Measurements from ENCODE around the gene ATOX1.

The ATOX1 gene

DNA sequence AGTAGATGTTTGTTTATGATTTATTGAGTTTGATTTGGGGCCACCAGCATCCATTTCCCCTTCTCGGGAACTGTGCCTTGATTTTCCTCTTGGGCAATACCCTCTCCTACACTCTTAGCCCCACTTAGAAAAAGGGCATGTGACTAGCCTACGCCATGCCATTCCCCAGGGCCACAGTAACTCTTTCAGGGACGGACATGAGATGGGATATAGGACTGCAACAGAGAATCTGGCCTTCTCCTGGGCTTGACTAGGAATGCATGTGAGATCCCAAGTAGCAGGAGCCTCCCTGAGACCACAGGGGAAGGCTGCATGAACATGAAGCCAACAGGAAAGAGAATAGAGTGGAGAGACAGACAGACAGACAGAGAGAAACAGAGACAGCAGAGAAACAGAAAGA is 41.0 kb downstream of the ATOX1 start:
- no peak for TF ChIP-seq ELF4 (IDR thresholded peaks at IDR 0.05)
- TF ChIP-seq FOXM1 (IDR thresholded peaks at IDR 0.05; ENCODE audit: borderline replicate concordance): no peak
- TF ChIP-seq CTBP1 (IDR thresholded peaks at IDR 0.05; ENCODE audit: borderline replicate concordance): no peak
- TF ChIP-seq L3MBTL2 (conservative IDR thresholded peaks at IDR 0.05): no peak
- TF ChIP-seq FOXK2 (IDR thresholded peaks at IDR 0.05): no peak
- TF ChIP-seq SUZ12 (IDR thresholded peaks at IDR 0.05): no peak
- TF ChIP-seq PKNOX1 (IDR thresholded peaks at IDR 0.05): no peak
- TF ChIP-seq TARDBP (IDR thresholded peaks at IDR 0.05): no peak
- no peak for TF ChIP-seq FOXA1 (IDR thresholded peaks at IDR 0.05)
- no peak for TF ChIP-seq SP1 (IDR thresholded peaks at IDR 0.05)
- TF ChIP-seq NFRKB (IDR thresholded peaks at IDR 0.05): no peak
- no peak for TF ChIP-seq LEF1 (IDR thresholded peaks at IDR 0.05; ENCODE audit: borderline replicate concordance)
- TF ChIP-seq ARNT (IDR thresholded peaks at IDR 0.05): no peak
- no peak for TF ChIP-seq HDGF (IDR thresholded peaks at IDR 0.05; ENCODE audit: borderline replicate concordance)
- no peak for TF ChIP-seq BHLHE40 (IDR thresholded peaks at IDR 0.05; ENCODE audit: borderline replicate concordance)
- TF ChIP-seq ZNF384 (IDR thresholded peaks at IDR 0.05): no peak
- ChIA-PET POLR2A (no interaction called here), CTCF (interaction anchor here (1.7 to 2.7 kb wide), 2 partner anchors 59 kb away, joined by 7 to 14 read pairs; no protein-coding TSS in a partner anchor)
- no peak for DNase-seq (ENCODE audit: extremely low spot score)

DNA sequence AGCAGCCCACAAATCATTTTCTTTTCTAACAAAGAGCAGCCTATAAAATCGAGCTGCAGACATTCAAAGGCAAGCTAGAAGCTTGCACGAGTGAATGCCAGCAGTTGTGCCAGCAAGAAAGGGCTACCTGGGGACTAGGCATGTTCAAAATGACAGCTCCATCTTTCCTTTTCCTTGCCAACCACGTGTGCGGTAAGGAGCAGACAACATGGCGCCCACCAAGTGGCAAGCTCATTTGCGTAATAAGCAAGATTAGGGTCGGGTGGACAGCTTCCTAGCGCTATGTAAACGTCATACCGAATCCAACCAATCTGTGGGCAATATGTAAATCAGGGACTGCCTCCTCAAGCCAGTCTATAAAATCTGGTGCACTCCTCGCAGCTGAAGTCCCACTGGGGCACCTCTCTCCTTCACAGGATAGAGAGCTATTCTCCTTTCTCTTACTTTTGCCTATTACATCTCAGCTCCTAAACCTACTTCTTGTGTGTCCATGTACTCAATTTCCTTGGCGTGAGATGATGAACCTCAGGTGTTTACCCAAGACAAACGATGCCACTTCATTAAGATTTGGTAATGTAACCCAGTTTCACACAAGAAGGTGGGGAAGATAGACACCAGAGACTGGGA is 49.2 kb downstream of the ATOX1 start:
- POLR2A ChIA-PET: interaction anchor here (1.1 kb wide), 1 partner anchor 13 kb away, joined by 4 read pairs; no protein-coding TSS in a partner anchor
- DNase-seq (ENCODE audit: extremely low spot score): no peak
- no peak for TF ChIP-seq SUZ12 (IDR thresholded peaks at IDR 0.05)
- no peak for TF ChIP-seq L3MBTL2 (conservative IDR thresholded peaks at IDR 0.05)
- TF ChIP-seq NFRKB (IDR thresholded peaks at IDR 0.05): no peak
- no peak for TF ChIP-seq FOXK2 (IDR thresholded peaks at IDR 0.05)
- no peak for TF ChIP-seq CTBP1 (IDR thresholded peaks at IDR 0.05; ENCODE audit: borderline replicate concordance)
- CTCF ChIA-PET: interaction anchor here (0.7 kb wide), 1 partner anchor 11 kb away, joined by 3 read pairs; no protein-coding TSS in a partner anchor

- DNase-seq (ENCODE audit: extremely low spot score): no peak
- POLR2A ChIA-PET: interaction anchor here (0.8 kb wide), 1 partner anchor 21 kb away, joined by 3 read pairs; no protein-coding TSS in a partner anchor
- CTCF ChIA-PET: interaction anchor here (0.6 kb wide), 1 partner anchor 1607 kb away, joined by 3 read pairs; no protein-coding TSS in a partner anchor
- TF ChIP-seq BHLHE40 (IDR thresholded peaks at IDR 0.05; ENCODE audit: borderline replicate concordance) (no peak), NFRKB (IDR thresholded peaks at IDR 0.05) (no peak), TARDBP (IDR thresholded peaks at IDR 0.05) (no peak), CTBP1 (IDR thresholded peaks at IDR 0.05; ENCODE audit: borderline replicate concordance) (no peak), SUZ12 (IDR thresholded peaks at IDR 0.05) (no peak), ARNT (IDR thresholded peaks at IDR 0.05) (no peak), FOXK2 (IDR thresholded peaks at IDR 0.05) (no peak), ZNF384 (IDR thresholded peaks at IDR 0.05) (no peak)
These were observed 50.3 kb downstream of the ATOX1 start for GRCh38 chr5:151708126-151708525.

- POLR2A ChIA-PET: interaction anchor here (0.8 kb wide), 1 partner anchor 21 kb away, joined by 3 read pairs; no protein-coding TSS in a partner anchor
- CTCF ChIA-PET: interaction anchor here (0.6 to 2.5 kb wide), 2 partner anchors 11 to 1606 kb away, joined by 3 to 8 read pairs; no protein-coding TSS in a partner anchor
- no peak for TF ChIP-seq ARNT (IDR thresholded peaks at IDR 0.05)
- no peak for TF ChIP-seq NFRKB (IDR thresholded peaks at IDR 0.05)
- no peak for TF ChIP-seq BHLHE40 (IDR thresholded peaks at IDR 0.05; ENCODE audit: borderline replicate concordance)
- TF ChIP-seq CTBP1 (IDR thresholded peaks at IDR 0.05; ENCODE audit: borderline replicate concordance): no peak
- no peak for TF ChIP-seq L3MBTL2 (conservative IDR thresholded peaks at IDR 0.05)
- no peak for TF ChIP-seq PKNOX1 (IDR thresholded peaks at IDR 0.05)
- TF ChIP-seq FOXA1 (IDR thresholded peaks at IDR 0.05): no peak
- TF ChIP-seq HDGF (IDR thresholded peaks at IDR 0.05; ENCODE audit: borderline replicate concordance): no peak
- TF ChIP-seq SUZ12 (IDR thresholded peaks at IDR 0.05): no peak
- TF ChIP-seq TARDBP (IDR thresholded peaks at IDR 0.05): no peak
- no peak for TF ChIP-seq FOXM1 (IDR thresholded peaks at IDR 0.05; ENCODE audit: borderline replicate concordance)
- no peak for TF ChIP-seq ELF4 (IDR thresholded peaks at IDR 0.05)
- no peak for TF ChIP-seq ZNF384 (IDR thresholded peaks at IDR 0.05)
- TF ChIP-seq SP1 (IDR thresholded peaks at IDR 0.05): no peak
- TF ChIP-seq FOXK2 (IDR thresholded peaks at IDR 0.05): no peak
- no peak for TF ChIP-seq LEF1 (IDR thresholded peaks at IDR 0.05; ENCODE audit: borderline replicate concordance)
- no peak for DNase-seq (ENCODE audit: extremely low spot score)
These were observed 50.9 kb downstream of the ATOX1 start for GRCh38 chr5:151707567-151707966.

DNA sequence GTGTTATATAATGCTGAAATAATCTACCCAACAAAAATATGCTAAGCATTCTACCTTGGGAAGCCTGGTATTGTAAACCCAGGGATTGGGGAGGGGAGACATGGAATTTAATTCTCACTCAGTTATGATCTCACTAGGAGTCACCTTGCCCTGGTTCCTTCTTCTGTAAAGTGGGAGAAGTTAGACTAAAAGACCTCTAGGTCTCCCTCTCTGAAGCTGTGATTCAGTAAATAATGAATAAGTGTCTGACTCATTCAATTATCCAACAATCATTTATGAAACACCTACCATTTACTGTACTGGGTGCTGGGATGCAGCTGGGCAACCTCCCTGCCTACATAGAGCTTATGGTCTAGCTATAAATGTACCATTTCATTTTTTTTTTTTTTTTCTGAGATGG is 51.5 kb downstream of the ATOX1 start:
- TF ChIP-seq ZNF384 (IDR thresholded peaks at IDR 0.05) (no peak), CTBP1 (IDR thresholded peaks at IDR 0.05; ENCODE audit: borderline replicate concordance) (no peak), TARDBP (IDR thresholded peaks at IDR 0.05) (no peak), PKNOX1 (IDR thresholded peaks at IDR 0.05) (no peak), FOXA1 (IDR thresholded peaks at IDR 0.05) (no peak), NFRKB (IDR thresholded peaks at IDR 0.05) (no peak), FOXK2 (IDR thresholded peaks at IDR 0.05) (no peak), SP1 (IDR thresholded peaks at IDR 0.05) (no peak), LEF1 (IDR thresholded peaks at IDR 0.05; ENCODE audit: borderline replicate concordance) (no peak), BHLHE40 (IDR thresholded peaks at IDR 0.05; ENCODE audit: borderline replicate concordance) (no peak), HDGF (IDR thresholded peaks at IDR 0.05; ENCODE audit: borderline replicate concordance) (no peak), FOXM1 (IDR thresholded peaks at IDR 0.05; ENCODE audit: borderline replicate concordance) (no peak), ARNT (IDR thresholded peaks at IDR 0.05) (no peak)
- ChIA-PET POLR2A (no interaction called here), CTCF (interaction anchor here (2.5 kb wide), 1 partner anchor 12 kb away, joined by 8 read pairs; no protein-coding TSS in a partner anchor)
- no peak for DNase-seq (ENCODE audit: extremely low spot score)

All from HEK293T (cell line).